Mesendoderm (in vitro differentiated cells): Measurements from ENCODE around the gene PLD4.
"Not testable (repeated sequence)": the region's sequence is repeated elsewhere in the genome, so short reads cannot be mapped to it uniquely, and the experiment has no call there.

ENCODE experiments used
- DNase-seq: peaks from one replicate; pipeline ENCODE4 v3.0.0; 2013
- H2AK5ac ChIP-seq: 2 replicates; pipeline ENCODE4 v1.6.1; 2013; ENCODE audit warnings: low read length, inconsistent platforms
- H2BK120ac ChIP-seq: 2 replicates; pipeline ENCODE4 v1.6.1; 2013; ENCODE audit warnings: low read depth, mild to moderate bottlenecking, low read length, moderate library complexity, mixed read lengths
- H2BK15ac ChIP-seq: replicated peaks from 2 replicates; pipeline ENCODE4 v1.6.1; 2013; ENCODE audit warnings: low read depth, mild to moderate bottlenecking, moderate library complexity
- H2BK5ac ChIP-seq: 2 replicates; pipeline ENCODE4 v1.6.1; 2013; ENCODE audit warnings: low read length, inconsistent platforms
- H3K18ac ChIP-seq: 2 replicates; pipeline ENCODE4 v1.6.1; 2013; ENCODE audit warnings: mild to moderate bottlenecking, low read length, mixed read lengths
- H3K23ac ChIP-seq: one replicate; pipeline ENCODE4 v1.6.1; 2013; ENCODE audit warnings: low read length
- H3K27ac ChIP-seq: 2 replicates; pipeline ENCODE4 v1.5.1; 2013; ENCODE audit warnings: low read depth, mild to moderate bottlenecking, inconsistent platforms, low read length, moderate library complexity
- H3K27me3 ChIP-seq: 2 replicates; pipeline ENCODE4 v1.6.1; 2013; ENCODE audit warnings: low read length, control low read depth, mild to moderate bottlenecking, inconsistent platforms; ENCODE audit not compliant: insufficient read depth, poor library complexity
- H3K36me3 ChIP-seq: 2 replicates; pipeline ENCODE4 v1.6.1; 2013; ENCODE audit warnings: low read length, inconsistent platforms; ENCODE audit not compliant: control insufficient read depth, insufficient read depth
- H3K4ac ChIP-seq: one replicate; pipeline ENCODE4 v1.6.1; 2013; ENCODE audit warnings: low read depth, mild to moderate bottlenecking, low read length, moderate library complexity
- H3K4me1 ChIP-seq: 2 replicates; pipeline ENCODE4 v1.6.1; 2013; ENCODE audit warnings: low read depth, low read length, inconsistent platforms; ENCODE audit not compliant: control insufficient read depth
- H3K4me2 ChIP-seq: 2 replicates; pipeline ENCODE4 v1.6.1; 2013; ENCODE audit warnings: low read length
- H3K4me3 ChIP-seq: 2 replicates; pipeline ENCODE4 v1.5.1; 2013; ENCODE audit warnings: mild to moderate bottlenecking, low read length
- H3K56ac ChIP-seq: one replicate; pipeline ENCODE4 v1.6.1; 2013; ENCODE audit warnings: low read length
- H3K79me1 ChIP-seq: 2 replicates; pipeline ENCODE4 v1.6.1; 2013; ENCODE audit warnings: low read length, inconsistent platforms
- H3K79me2 ChIP-seq: 2 replicates; pipeline ENCODE4 v1.6.1; 2013; ENCODE audit warnings: mild to moderate bottlenecking, low read length; ENCODE audit not compliant: control insufficient read depth, insufficient read depth
- H3K9ac ChIP-seq: 2 replicates; pipeline ENCODE4 v1.6.1; 2013; ENCODE audit warnings: low read length, inconsistent platforms
- H4K5ac ChIP-seq: one replicate; pipeline ENCODE4 v1.6.1; 2013; ENCODE audit warnings: low read length
- H4K8ac ChIP-seq: one replicate; pipeline ENCODE4 v1.6.1; 2013; ENCODE audit warnings: low read depth, mild to moderate bottlenecking, control low read depth, low read length, moderate library complexity
- WGBS: extraction: QIAGEN DNeasy Blood & Tissue Kit; methylation state at CpG from one replicate; pipeline ENCODE4 v1.1.7; 2013; ENCODE audit warnings: low lambda C conversion rate, missing lambda C conversion rate; ENCODE audit not compliant: insufficient coverage; ENCODE audit errors: extremely low coverage; 5-methylcytosine and 5-hydroxymethylcytosine counted together

Gene PLD4

DNA sequence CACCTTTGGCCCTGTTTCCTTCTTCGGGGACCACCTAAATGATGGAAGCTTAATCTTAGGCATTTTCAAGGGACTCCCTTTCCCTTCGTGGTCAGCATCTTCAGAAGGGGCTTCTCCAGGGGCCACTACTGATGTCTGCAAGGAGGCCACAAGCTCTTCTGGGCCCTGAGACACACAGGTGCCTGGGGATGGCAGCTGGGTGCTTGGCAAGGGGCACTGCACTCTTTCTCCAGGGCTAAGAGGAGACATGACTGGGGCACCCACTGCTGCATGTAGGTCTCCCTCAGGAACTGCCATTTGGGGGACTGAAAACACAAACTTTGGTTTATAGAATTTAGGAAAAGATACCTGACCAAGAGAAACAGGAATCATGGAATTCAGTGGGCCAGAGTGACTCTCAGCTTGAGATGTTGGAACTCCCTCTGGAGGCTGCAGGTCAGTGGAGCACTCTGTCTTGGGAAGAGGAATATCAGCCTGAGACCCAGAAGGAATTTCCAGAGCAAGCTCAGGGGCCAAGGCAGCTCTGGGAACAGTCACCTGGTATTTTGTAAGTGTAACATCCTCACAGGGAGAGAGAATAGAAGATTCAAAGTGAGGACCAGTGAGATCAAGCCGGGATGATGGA is 16.0 kb downstream of the PLD4 start:
- peak; percentile 49 for DNase-seq
- H2BK15ac ChIP-seq = no peak overlapping the region
- no peak overlapping the region for H3K4ac ChIP-seq
- H3K36me3 ChIP-seq = no peaks in the 10 kb centered on the region
- no peak overlapping the region for H4K8ac ChIP-seq
- no peak overlapping the region for H3K56ac ChIP-seq
- H3K4me1 ChIP-seq = no peaks in the 10 kb centered on the region
- H2BK5ac ChIP-seq = no peak overlapping the region
- H4K5ac ChIP-seq = no peak overlapping the region
- H3K79me1 ChIP-seq = no peaks in the 10 kb centered on the region
- H3K27ac ChIP-seq = no peak overlapping the region
- no peak overlapping the region for H3K23ac ChIP-seq
- WGBS = no CpG with 5 or more reads among the region's 3 CpGs
- H3K4me2 ChIP-seq = no peak overlapping the region
- no peaks in the 10 kb centered on the region for H3K79me2 ChIP-seq
- no peak overlapping the region for H2AK5ac ChIP-seq
- no peak overlapping the region for H3K9ac ChIP-seq
- H3K18ac ChIP-seq = no peak overlapping the region
- peaks cover 2% of the 10 kb centered on the region for H3K27me3 ChIP-seq
- H2BK120ac ChIP-seq = no peak overlapping the region
- H3K4me3 ChIP-seq = no peak overlapping the region

DNA sequence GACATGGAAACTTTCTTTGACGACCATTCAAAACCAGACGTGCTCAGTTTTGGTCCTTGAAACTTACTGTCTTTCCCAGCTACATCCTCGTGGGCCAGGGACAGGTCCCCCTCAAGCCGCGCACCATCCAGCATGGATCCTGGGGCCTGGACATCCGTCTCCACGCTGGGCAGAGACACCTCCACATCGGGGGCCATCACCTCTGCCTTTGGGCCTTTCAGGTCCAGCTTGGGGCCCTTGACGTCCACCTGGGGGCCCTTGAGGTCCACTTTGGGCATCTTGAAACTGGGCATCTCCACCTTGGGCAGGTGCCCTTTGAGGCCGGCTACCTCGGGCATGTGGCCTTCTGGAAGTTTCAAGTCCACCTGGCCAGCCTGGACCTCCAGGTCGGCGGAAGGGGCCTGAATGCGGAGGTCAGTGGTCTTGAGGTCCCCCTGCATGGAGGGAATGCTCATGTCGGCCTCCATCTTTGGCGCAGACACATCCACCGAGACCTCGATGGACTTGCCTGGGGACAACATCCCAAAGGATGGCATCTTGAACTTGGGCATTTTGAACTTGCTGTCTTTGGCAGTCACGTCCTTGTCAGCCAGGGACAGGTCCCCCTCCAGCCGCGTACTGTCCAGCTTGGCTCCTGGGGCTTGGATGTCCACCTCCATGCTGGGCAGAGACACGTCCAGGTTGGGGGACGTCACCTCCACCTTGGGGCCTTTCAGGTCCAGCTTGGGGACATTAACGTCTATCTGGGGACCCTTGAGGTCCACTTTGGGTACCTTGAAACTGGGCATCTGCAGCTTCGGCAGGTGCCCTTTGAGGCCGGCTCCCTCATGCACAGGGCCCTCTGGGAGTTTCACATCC is 17.1 kb downstream of the PLD4 start:
- no peak overlapping the region for H3K56ac ChIP-seq

DNA sequence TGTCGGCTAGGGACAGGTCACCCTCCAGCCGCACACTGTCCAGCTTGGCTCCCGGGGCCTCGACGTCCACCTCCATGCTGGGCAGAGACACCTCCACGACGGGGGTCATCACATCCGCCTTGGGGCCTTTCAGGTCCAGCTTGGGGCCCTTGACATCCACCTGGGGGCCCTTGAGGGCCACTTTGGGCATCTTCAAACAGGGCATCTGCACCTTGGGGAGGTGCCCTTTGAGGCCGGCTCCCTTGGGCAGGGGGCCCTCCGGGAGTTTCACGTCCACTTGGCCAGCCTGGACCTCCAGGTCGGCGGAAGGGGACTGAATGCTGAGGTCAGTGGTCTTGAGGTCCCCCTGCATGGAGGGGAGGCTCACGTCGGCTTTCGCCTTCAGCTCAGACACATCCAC is 17.9 kb downstream of the PLD4 start:
- no peaks in the 10 kb centered on the region for H3K79me2 ChIP-seq
- no peak overlapping the region for H3K27ac ChIP-seq
- no peak overlapping the region for H2BK5ac ChIP-seq
- H3K18ac ChIP-seq = no peak overlapping the region
- H3K56ac ChIP-seq = no peak overlapping the region
- H3K27me3 ChIP-seq = peaks cover 2% of the 10 kb centered on the region
- H4K8ac ChIP-seq = no peak overlapping the region
- H2BK120ac ChIP-seq = no peak overlapping the region
- H3K23ac ChIP-seq = no peak overlapping the region
- H3K4ac ChIP-seq = no peak overlapping the region
- no peak overlapping the region for H4K5ac ChIP-seq
- H3K36me3 ChIP-seq = no peaks in the 10 kb centered on the region
- no peak overlapping the region for H3K9ac ChIP-seq
- WGBS = no CpG with 5 or more reads among the region's 16 CpGs
- DNase-seq = no peak
- no peak overlapping the region for H3K4me2 ChIP-seq
- no peak overlapping the region for H2AK5ac ChIP-seq
- no peaks in the 10 kb centered on the region for H3K4me1 ChIP-seq
- no peak overlapping the region for H3K4me3 ChIP-seq
- H3K79me1 ChIP-seq = no peaks in the 10 kb centered on the region
- H2BK15ac ChIP-seq = no peak overlapping the region

More for the DNA sequence above, 17.1 kb downstream of the PLD4 start:
- no peak overlapping the region for H3K27ac ChIP-seq
- H3K9ac ChIP-seq = no peak overlapping the region
- H3K18ac ChIP-seq = no peak overlapping the region
- no peak overlapping the region for H3K4me3 ChIP-seq
- no peaks in the 10 kb centered on the region for H3K79me1 ChIP-seq
- H3K79me2 ChIP-seq = no peaks in the 10 kb centered on the region
- H3K4ac ChIP-seq = no peak overlapping the region
- H4K5ac ChIP-seq = no peak overlapping the region
- H4K8ac ChIP-seq = no peak overlapping the region
- H3K36me3 ChIP-seq = no peaks in the 10 kb centered on the region
- DNase-seq = no peak
- H2BK15ac ChIP-seq = no peak overlapping the region
- H2AK5ac ChIP-seq = no peak overlapping the region
- no peak overlapping the region for H3K4me2 ChIP-seq
- H3K27me3 ChIP-seq = peaks cover 2% of the 10 kb centered on the region
- no peak overlapping the region for H2BK120ac ChIP-seq
- no peak overlapping the region for H3K23ac ChIP-seq
- H3K4me1 ChIP-seq = no peaks in the 10 kb centered on the region
- no peak overlapping the region for H2BK5ac ChIP-seq
- no CpG with 5 or more reads among the region's 26 CpGs for WGBS

DNA sequence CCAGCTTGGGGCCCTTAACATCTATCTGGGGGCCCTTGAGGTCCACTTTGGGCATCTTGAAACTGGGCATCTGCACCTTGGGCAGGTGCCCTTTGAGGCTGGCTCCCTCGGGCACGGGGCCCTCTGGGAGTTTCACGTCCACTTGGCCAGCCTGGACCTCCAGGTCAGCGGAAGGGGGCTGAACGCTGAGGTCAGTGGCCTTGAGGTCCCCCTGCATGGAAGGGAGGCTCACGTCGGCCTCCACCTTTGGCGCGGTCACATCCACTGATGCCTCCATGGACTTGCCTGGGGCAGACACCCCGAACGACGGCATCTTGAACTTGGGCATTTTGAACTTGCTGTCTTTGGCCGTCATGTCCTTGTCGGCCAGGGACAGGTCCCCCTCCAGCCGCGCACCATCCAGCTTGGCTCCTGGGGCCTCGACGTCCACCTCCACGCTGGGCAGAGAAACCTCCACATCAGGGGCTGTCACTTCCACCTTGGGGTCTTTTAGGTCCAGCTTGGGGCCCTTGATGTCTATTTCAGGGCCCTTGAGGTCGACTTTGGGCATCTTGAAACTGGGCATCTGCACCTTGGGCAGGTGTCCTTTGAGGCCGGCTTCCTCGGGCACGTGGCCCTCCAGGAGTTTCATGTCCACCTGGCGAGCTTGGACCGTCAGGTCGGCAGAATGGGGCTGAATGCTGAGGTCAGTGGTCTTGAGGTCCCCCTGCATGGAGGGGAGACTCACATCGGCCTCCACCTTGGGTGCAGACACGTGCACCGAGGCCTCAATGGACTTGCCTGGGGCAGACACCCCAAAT is 18.7 kb downstream of the PLD4 start:
- H3K27ac ChIP-seq, H3K4me2 ChIP-seq, DNase-seq, H3K56ac ChIP-seq, H3K4me3 ChIP-seq, H2BK5ac ChIP-seq, H3K9ac ChIP-seq, H4K8ac ChIP-seq, H3K18ac ChIP-seq, H2BK15ac ChIP-seq, H3K27me3 ChIP-seq, H3K36me3 ChIP-seq, H3K4me1 ChIP-seq, H2BK120ac ChIP-seq, H3K79me2 ChIP-seq, H4K5ac ChIP-seq, H3K23ac ChIP-seq, H2AK5ac ChIP-seq, H3K4ac ChIP-seq, H3K79me1 ChIP-seq: not testable (repeated sequence)
- WGBS = no CpG with 5 or more reads among the region's 29 CpGs

DNA sequence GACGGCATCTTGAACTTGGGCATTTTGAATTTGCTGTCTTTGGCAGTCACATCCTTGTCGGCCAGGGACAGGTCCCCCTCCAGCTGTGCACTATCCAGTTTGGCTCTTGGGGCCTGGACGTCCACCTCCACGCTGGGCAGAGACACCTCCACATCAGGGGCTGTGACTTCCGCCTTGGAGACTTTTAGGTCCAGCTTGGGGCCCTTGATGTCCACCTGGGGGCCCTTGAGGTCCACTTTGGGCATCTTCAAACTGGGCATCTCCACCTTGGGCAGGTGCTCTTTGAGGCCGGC is 19.3 kb downstream of the PLD4 start:
- not testable (repeated sequence) for H3K4me2 ChIP-seq, H3K4ac ChIP-seq, H3K9ac ChIP-seq, H2BK120ac ChIP-seq, H3K4me3 ChIP-seq, H3K27me3 ChIP-seq, H3K56ac ChIP-seq, H2BK15ac ChIP-seq, H3K4me1 ChIP-seq, H3K18ac ChIP-seq, H4K5ac ChIP-seq, H4K8ac ChIP-seq, H3K36me3 ChIP-seq, H3K79me2 ChIP-seq, H3K79me1 ChIP-seq, H3K27ac ChIP-seq, H2AK5ac ChIP-seq, H2BK5ac ChIP-seq, H3K23ac ChIP-seq, DNase-seq
- WGBS = no CpG with 5 or more reads among the region's 6 CpGs
